HepG2 (cell line): ENCODE results near the gene MYO18A. TPM values are rescaled to one million over a fixed set of nuclear protein-coding genes. Genes with fewer than 3 reads are reported as not detected.

Experiments
- ATF1 ChIP-seq: IDR thresholded peaks from 2 replicates; pipeline ENCODE4 v1.6.1; 2016; ENCODE audit warnings: mild to moderate bottlenecking, control low read depth
- BCL6 ChIP-seq: IDR thresholded peaks from 2 replicates; pipeline ENCODE4 v1.6.1; 2016; ENCODE audit warnings: missing genetic modification reagents, missing compliant biosample characterization
- DR1 ChIP-seq: sonication (generic); formaldehyde crosslinking; IDR thresholded peaks from 2 replicates; pipeline ENCODE4 v1.8.0; 2021; ENCODE audit warnings: mild to moderate bottlenecking, missing genetic modification reagents, inconsistent platforms
- E2F5 ChIP-seq: sonication (generic); formaldehyde crosslinking; conservative IDR thresholded peaks from 2 replicates; pipeline ENCODE4 v1.4.0; 2020; ENCODE audit warnings: missing genetic modification reagents
- MTERF4 ChIP-seq: sonication (generic); formaldehyde crosslinking; IDR thresholded peaks from 2 replicates; pipeline ENCODE4 v1.8.0; 2023; ENCODE audit warnings: mild to moderate bottlenecking, missing genetic modification reagents
- NFIC ChIP-seq: IDR thresholded peaks from 2 replicates; pipeline ENCODE4 v1.6.1; 2012; ENCODE audit warnings: mild to moderate bottlenecking, low read length, inconsistent platforms
- NFYC ChIP-seq: IDR thresholded peaks from 2 replicates; pipeline ENCODE4 v1.6.1; 2016; ENCODE audit warnings: missing genetic modification reagents, missing compliant biosample characterization
- NR2F1 ChIP-seq, 2 experiments: fragments of 450-650 bp in 1 of 2; formaldehyde crosslinking in 1 of 2; IDR thresholded peaks; 2 replicates each; pipeline versions ENCODE4 v1.5.0 to v1.6.1; 2016 to 2020; ENCODE audit warnings: mild to moderate bottlenecking in 1 of 2, missing compliant biosample characterization in 1 of 2, missing genetic modification reagents in 1 of 2, moderate library complexity in 1 of 2
- PATZ1 ChIP-seq: sonication (generic); formaldehyde crosslinking; IDR thresholded peaks from 2 replicates; pipeline ENCODE4 v1.4.0; 2020; ENCODE audit warnings: missing genetic modification reagents
- PCBP2 ChIP-seq: fragments of 200-400 bp; formaldehyde crosslinking; optimal IDR thresholded peaks from 2 replicates; pipeline ENCODE3; 2018; ENCODE audit warnings: low read length, low read depth; ENCODE audit not compliant: poor library complexity, severe bottlenecking
- RFX3 ChIP-seq: IDR thresholded peaks from 2 replicates; pipeline ENCODE4 v1.6.1; 2016; ENCODE audit warnings: missing biosample characterization, missing genetic modification reagents
- RFX5 ChIP-seq: IDR thresholded peaks from 2 replicates; pipeline ENCODE4 v1.6.1; 2011; ENCODE audit warnings: low read depth, low read length, improper control_type of control experiment
- RXRA ChIP-seq: sonication (generic); formaldehyde crosslinking; IDR thresholded peaks from 2 replicates; pipeline ENCODE4 v1.5.1; 2020; ENCODE audit warnings: missing genetic modification reagents
- SMAD1 ChIP-seq: sonication (generic); formaldehyde crosslinking; IDR thresholded peaks from 2 replicates; pipeline ENCODE4 v1.4.0; 2020; ENCODE audit warnings: missing genetic modification reagents, low read depth, mild to moderate bottlenecking, borderline replicate concordance
- SMYD3 ChIP-seq: sonication (generic); formaldehyde crosslinking; IDR thresholded peaks from 2 replicates; pipeline ENCODE4 v1.8.1; 2023; ENCODE audit warnings: mild to moderate bottlenecking, missing genetic modification reagents
- THAP8 ChIP-seq: sonication (generic); formaldehyde crosslinking; IDR thresholded peaks from 2 replicates; pipeline ENCODE4 v1.5.1; 2020; ENCODE audit warnings: missing genetic modification reagents, mild to moderate bottlenecking, borderline replicate concordance
- YEATS4 ChIP-seq: sonication (generic); formaldehyde crosslinking; IDR thresholded peaks from 2 replicates; pipeline ENCODE4 v1.4.0; 2020; ENCODE audit warnings: missing genetic modification reagents, borderline replicate concordance
- ZBTB21 ChIP-seq: sonication (generic); formaldehyde crosslinking; IDR thresholded peaks from 2 replicates; pipeline ENCODE4 v1.4.0; 2020; ENCODE audit warnings: missing genetic modification reagents
- ZC3H4 ChIP-seq: sonication (generic); formaldehyde crosslinking; IDR thresholded peaks from 2 replicates; pipeline ENCODE4 v1.4.0; 2020; ENCODE audit warnings: missing genetic modification reagents, borderline replicate concordance
- ZMYM4 ChIP-seq: sonication (generic); formaldehyde crosslinking; IDR thresholded peaks from 2 replicates; pipeline ENCODE4 v1.8.1; 2023; ENCODE audit warnings: mild to moderate bottlenecking, missing genetic modification reagents
- ZNF12 ChIP-seq: sonication (generic); formaldehyde crosslinking; IDR thresholded peaks from 2 replicates; pipeline ENCODE4 v1.5.0; 2020; ENCODE audit warnings: missing genetic modification reagents
- ZNF326 ChIP-seq: sonication (generic); formaldehyde crosslinking; IDR thresholded peaks from 2 replicates; pipeline ENCODE4 v1.4.0; 2020; ENCODE audit warnings: missing genetic modification reagents, borderline replicate concordance
- ZNF503 ChIP-seq: sonication (generic); formaldehyde crosslinking; IDR thresholded peaks from 2 replicates; pipeline ENCODE4 v1.4.0; 2020; ENCODE audit warnings: missing genetic modification reagents
- polyA plus RNA-seq, 8 experiments: library from polyadenylated mRNA; depleted of rRNA in 3 of 8; stranded (reverse) in 7 of 8; unstranded in 1 of 8; fragments of >200 nt; fragmentation: Illumina TruSeq in 4 of 8; extraction: Trizol in 4 of 8; gene quantifications; 2 replicates each; pipeline versions ENCODE4 v1.2.1 to v1.2.3, GENCODE V29; 2011 to 2016; ENCODE audit warnings: low read depth in 4 of 8, missing spikeins in 1 of 8, mixed read lengths in 1 of 8; ENCODE audit not compliant: insufficient read depth in 1 of 8
- total RNA-seq, 5 experiments: library from RNA; depleted of rRNA; stranded (reverse); fragments of >200 nt; fragmentation: Illumina TruSeq; extraction: Trizol; gene quantifications; 2 replicates each; pipeline ENCODE4 v1.2.3, GENCODE V29; 2016; ENCODE audit warnings: low read depth in 1 of 5

Gene MYO18A
- total and polyA plus RNA-seq, 2 of the 13 experiments (the other 11 are each of a cell fraction or from before 2014, with no cell fraction given), result 16.8 to 24.8 TPM

GRCh38 chr17:29042679-29043538 lies 137.3 kb downstream of the MYO18A start, which contains the start of gene PIPOX (continued):
- TF ChIP-seq E2F5 (CRISPR knock-in tag) (peak; percentile 41; the same call in 1 of the 2 replicates), ZBTB21 (CRISPR knock-in tag) (no peak), RFX3 (CRISPR knock-in tag) (no peak), RXRA (CRISPR knock-in tag) (peak; percentile 89), ZNF503 (CRISPR knock-in tag) (no peak; the same call in 1 of the 2 replicates), YEATS4 (CRISPR knock-in tag) (peak; percentile 56; the same call in 1 of the 2 replicates), NR2F1 (CRISPR knock-in tag; IDR thresholded peaks at IDR 0.05) (0 out of 4 replicates have a peak, but pooled peaks of 1 of the 2 experiments have one; percentile 36), SMYD3 (CRISPR knock-in tag) (no peak; the same call in 1 of the 2 replicates), ZC3H4 (CRISPR knock-in tag) (peak; percentile 31; the same call in 1 of the 2 replicates), PATZ1 (0 out of 2 replicates have a peak, but pooled peaks have one; percentile 36), BCL6 (CRISPR knock-in tag) (peak; percentile 38), NFYC (CRISPR knock-in tag) (no peak), THAP8 (CRISPR knock-in tag) (no peak), DR1 (CRISPR knock-in tag) (no peak; the same call in 1 of the 2 replicates), ZMYM4 (peak; percentile 75; the same call in 1 of the 2 replicates), NFIC (peak; percentile 90), SMAD1 (peak; percentile 79; the same call in 1 of the 2 replicates), ZNF12 (CRISPR knock-in tag) (no peak), RFX5 (no peak), PCBP2 (no peak), MTERF4 (CRISPR knock-in tag) (no peak), ATF1 (no peak), ZNF326 (CRISPR knock-in tag) (no peak)
